HG03378 (cell line): Measurements from ENCODE around the gene C5orf63.
"Not testable (repeated sequence)": the region's sequence is repeated elsewhere in the genome, so short reads cannot be mapped to it uniquely, and the experiment has no call there.

Experiments
- ATAC-seq: cut with Tn5 transposase; IDR thresholded peaks from one replicate; pipeline ENCODE4 v1.9.1; 2021; ENCODE audit warnings: mild to moderate bottlenecking, moderate library complexity; ENCODE audit not compliant: unreplicated experiment

The C5orf63 gene

GRCh38 chr5:127072861-127073846 is at the start of gene C5orf63:
Gene C5orf63 (minus strand): TSS chr5:127073502. CDS start chr5:127058995, 14,507 bp downstream.
- ATAC-seq, result peak; percentile 90

DNA sequence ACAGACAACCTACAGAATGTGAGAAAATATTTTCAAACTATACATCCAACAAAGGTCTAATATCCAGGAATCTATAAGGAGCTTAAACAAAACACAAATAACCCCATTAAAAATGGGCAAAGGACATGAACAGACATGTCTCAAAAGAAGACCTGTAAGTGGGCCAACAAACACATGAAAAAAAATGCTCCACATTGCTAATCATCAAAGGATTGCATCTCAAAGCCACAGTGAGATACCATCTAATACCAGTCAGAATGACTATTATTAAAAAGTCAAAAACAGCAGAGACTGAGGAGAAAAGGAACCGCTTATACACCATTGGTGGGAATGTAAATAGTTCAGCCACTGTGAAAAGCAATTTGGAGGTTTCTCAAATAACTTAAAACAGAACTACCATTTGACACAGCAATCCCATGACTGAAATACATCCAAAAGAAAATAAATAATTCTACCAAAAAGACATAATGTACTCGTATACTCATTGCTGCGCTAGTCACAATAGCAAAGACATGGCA is 39.1 kb upstream of the C5orf63 start:
- ATAC-seq, result no peak

DNA sequence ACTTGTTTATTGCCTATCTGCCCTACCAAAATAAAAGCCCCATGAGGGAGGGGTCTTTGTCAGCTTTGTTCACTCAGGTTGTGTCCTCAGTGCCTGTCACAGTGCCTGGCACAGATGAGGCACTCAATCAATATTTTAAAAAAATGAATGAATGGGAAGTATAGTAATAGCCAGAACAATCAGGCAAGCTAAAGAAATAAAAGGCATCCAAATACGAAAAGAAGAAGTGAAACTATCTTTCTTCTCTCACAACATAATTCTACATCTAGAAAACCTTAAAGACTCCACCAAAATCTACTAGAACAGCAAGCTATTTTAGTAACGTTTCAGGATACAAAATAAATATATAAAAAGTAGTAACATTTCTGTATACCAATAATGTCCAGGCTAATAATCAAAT is 37.8 kb upstream of the C5orf63 start:
- peak; percentile 76 for ATAC-seq

GRCh38 chr5:127108624-127109260 is 35.4 kb upstream of the C5orf63 start:
- not testable (repeated sequence) for ATAC-seq

- ATAC-seq, result no peak
These were observed 28.6 kb upstream of the C5orf63 start for GRCh38 chr5:127101935-127102334.

- no peak for ATAC-seq
These were observed 28.2 kb upstream of the C5orf63 start for GRCh38 chr5:127101533-127101932.

DNA sequence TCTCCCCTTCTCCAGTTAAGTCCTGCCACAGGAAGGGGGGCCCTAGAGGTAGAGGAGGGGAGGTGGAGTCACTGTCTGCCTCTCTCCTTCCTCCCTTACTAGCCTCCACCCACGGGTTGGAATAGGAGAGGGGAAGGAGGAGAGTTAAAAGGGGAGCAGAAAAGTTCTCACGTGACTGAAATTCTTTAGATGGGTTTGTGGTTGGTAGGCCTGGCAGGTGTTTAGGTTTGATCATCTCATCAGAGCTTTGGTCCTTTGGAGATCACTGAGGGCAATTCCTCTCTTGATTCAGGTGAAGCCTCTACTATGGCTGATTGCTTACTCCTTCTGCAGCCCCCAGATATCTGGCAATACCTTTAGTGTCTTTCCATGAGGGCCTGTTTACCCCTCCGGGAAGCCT is 24.9 kb upstream of the C5orf63 start:
- ATAC-seq, result no peak

DNA sequence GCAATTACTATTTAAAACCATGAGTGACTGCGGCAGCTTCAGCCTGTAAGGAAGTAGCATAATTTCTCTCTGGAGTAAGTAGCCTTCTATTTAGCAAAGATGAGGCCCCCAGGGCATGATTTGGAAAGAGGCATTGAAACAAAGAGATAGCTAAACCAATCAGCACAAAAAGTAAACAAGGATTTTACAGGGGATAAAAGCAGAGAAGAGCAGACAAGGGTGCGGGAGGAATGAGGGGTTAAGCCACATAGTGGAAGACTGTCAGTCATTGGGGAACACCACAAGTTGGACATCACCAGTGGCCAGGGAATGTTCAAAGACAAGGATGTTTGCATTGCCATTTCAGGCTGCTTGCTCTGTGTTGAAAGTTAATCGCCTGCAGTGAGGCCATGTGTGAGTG is 24.0 kb upstream of the C5orf63 start:
- ATAC-seq, result no peak

DNA sequence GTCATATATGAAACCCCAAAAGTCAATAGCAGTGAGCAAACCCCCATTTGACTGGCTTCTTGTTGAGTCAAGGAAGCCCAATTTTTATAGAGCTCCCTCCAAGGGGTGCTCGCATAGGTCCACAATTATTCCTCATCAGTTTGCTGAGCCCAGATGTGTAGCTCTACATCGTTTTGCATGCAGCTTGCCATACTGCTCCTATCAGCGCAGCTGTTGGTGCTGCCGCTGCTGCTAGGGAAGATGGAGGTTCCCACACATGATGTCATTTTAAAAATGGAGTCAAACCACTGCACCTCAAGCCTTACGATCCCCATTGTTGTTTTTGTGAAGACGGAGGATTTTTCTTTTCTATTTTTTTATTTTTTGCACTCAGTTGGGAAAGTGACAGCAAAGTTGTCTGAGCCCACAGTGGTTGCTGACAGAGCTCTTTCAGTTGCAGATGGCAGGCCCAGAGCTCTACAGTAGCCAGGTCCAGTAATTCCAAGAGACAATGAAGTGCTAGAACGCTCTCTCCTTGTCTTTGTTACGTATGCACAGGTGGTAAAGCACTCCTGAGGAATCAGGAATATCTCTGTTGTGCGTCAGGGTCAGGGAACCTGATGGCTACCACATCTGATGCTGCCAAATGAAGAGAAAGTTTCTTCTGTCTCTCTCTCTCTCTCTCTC is 23.2 kb upstream of the C5orf63 start:
- no peak for ATAC-seq

DNA sequence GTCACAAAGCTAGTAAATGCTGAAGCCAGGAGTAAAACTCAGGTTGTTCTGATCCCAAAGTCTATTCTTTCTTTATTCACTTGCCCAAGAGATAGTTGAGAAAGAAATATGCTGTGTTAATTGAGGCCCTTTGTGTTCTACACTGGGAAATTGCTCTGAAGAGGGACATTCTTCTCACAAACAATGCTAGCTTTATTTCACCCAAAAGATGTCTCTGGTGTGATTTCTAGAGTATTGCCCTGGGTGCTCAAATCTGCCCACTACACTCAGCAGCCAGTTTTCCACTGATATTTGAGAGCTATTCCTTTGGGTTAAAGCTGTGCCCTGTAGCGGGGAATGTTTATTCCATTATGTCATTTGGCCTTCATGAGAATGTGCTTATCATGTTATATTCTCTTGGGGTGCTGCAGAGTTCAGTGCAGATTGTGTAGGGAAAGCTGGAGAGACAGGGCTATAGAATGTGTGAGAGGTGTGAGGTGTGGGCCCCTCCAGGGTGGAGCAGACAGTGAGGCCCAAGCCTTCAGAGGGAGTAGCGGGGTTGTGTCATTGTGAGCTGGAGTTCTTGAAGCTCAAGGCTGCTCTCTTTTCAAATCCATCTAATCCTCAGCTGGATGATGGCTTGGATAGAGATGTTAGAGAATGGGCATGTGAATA is 21.0 kb upstream of the C5orf63 start:
- ATAC-seq, result no peak

DNA sequence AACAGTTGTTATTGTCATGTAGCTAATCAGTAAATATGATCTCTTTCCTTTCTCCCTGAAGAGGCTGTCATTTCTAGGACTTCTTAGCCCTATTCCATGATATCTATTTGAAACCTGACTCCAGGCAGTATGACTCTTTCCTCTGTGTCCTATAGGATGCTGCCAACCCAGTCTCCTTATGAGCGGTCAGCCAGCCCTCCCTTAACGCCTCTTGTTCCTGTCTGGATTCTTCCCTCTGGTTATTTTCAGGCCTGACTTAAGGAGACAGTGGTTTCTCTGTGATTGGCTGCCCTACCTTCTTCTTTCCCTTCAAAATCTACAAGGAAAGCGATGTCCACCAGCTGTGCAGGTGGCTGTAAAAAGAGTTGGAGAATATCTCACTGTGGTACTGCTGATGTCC is 19.4 kb upstream of the C5orf63 start:
- no peak for ATAC-seq

GRCh38 chr5:127089191-127089590 is 15.9 kb upstream of the C5orf63 start:
- ATAC-seq, result no peak

DNA sequence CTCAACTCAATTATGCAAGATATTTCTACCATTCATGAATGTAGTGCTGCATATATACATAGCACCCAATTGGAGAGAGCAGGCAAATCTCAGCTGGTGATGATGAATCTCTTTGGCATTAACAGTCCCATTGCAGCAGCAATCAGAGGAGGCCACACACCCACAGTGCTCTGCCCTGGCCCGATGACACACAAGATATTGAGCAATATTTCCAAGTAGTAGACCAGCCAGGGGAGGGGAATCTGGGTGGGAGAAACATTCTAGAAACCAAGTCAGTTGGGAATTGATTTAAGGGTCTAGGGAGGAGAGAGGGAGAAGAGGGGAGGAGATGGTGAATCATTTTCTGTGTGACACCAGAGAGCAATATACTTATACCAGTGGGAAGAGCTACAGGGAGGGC is 14.9 kb upstream of the C5orf63 start:
- ATAC-seq, result no peak

GRCh38 chr5:127086589-127086988 is 13.3 kb upstream of the C5orf63 start:
- ATAC-seq, result no peak

GRCh38 chr5:127085796-127086195 is 12.5 kb upstream of the C5orf63 start:
- no peak for ATAC-seq

DNA sequence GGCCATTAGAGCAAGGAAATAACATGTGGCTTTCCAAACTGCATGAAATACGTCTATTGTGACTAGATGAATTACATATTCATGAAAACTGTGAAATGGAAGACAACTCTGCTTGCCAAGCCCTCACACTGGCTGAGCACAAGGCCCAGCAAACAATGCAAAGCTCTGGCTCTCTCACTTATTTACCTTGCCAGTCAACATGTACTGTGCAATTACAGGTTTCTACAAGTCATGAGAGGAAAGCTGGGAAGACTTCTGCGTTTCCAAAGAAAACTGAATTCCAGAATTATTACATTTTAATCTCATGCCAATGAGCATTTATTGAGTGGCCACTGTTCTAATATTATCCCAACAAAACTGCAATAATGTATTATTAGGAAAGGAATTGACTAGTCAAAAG is 12.1 kb upstream of the C5orf63 start:
- ATAC-seq, result no peak

GRCh38 chr5:127084656-127085055 is 11.4 kb upstream of the C5orf63 start:
- no peak for ATAC-seq

- no peak for ATAC-seq
These were observed 10.4 kb upstream of the C5orf63 start for GRCh38 chr5:127083711-127084110.

- no peak for ATAC-seq
These were observed 6.7 kb upstream of the C5orf63 start for GRCh38 chr5:127079994-127080491.

GRCh38 chr5:127077366-127077765 is 4.1 kb upstream of the C5orf63 start:
- ATAC-seq, result no peak
